Amniotic stem cell (primary cell): ENCODE results near the gene PTPN4.

Experiments
- DNase-seq: peaks from one replicate; lab custom pipeline; 2025; lab: John Stamatoyannopoulos, UW

Gene PTPN4

GRCh38 chr2:119734047-119734446, 25.7 kb upstream of the PTPN4 start:
- DNase-seq: no peak

GRCh38 chr2:119735565-119735964, 24.2 kb upstream of the PTPN4 start:
- no peak for DNase-seq

DNA sequence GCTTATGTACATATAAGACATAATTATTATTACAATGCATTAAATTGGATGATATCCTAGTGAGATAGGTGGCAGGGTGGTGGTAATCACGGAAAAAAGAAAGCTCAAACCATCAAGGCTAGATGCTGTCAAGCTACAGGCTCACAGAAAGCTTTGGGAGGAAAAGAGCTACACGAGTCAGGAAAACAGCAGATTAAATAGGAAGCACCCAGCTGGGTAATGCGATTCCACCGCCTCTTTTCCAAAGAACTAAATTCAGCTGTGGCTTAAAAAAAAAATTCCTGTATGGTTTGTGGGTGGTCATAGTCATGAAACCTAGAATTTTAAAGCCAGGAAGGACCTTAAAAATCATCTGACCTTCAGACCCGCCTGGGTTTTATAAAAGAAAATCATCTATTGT, 23.7 kb upstream of the PTPN4 start:
- no peak for DNase-seq

DNA sequence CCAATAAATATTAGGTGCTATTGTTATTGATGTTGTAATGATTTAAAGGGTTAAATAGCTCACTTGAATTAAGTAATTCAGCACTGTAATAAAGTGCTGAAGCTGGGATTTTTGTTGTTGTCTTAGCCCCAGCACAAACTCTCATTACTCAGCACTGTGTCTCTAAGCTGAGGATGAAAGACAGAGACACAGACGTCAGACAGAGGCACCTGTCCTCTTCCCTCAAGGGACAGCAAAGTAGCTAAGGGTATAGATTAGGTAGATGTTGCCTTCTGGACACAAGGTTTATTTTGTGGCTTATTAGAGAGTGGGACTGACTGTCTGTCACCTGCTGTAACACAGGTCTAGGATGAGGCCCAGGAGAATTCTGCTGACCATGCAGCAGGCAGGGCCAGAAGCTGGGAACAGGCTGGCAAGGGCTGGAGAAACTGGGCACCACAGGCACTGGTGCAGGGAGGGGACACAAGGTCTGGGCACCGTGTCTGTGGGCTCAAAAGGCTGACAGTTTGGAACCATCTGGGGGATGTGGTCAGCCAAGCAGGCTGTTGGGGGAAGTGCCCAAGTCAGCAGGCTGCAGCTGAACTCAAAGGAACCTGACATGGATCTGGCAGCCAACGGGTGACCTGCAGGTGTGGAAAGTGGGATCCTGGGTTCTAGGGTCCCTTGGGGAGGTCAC, 20.0 kb upstream of the PTPN4 start:
- no peak for DNase-seq

GRCh38 chr2:119741001-119741400, 18.7 kb upstream of the PTPN4 start:
- no peak for DNase-seq

- DNase-seq: no peak
Observed at GRCh38 chr2:119741868-119742267, 17.9 kb upstream of the PTPN4 start.

DNA sequence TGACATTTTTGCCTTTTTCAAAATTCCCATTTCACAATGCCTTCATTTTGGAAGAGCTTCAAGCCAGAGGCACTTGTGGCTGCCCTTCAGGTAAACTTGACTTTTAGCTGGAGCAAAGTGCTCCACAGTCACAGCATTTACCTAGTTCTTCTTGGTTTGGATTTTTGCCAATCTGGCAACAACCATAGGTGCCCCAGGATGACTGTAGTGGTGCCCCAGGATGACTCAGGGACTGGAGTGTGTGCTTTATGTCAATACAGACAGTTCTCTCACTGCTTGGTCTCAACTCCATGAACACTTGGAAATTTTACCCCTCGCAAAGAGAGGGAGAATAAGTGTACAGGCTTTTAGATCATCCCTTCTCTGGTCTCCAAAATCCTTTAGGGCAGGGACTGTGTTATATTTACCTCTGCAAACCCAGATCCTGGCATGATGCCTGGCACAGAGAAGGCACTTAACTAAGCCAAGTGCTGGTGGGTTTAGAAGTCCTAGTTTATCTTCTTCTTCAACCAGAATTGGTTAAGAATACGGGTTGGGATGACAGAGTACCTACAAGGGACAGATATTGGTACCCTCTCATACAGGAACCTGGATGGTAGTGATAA, 15.3 kb upstream of the PTPN4 start:
- DNase-seq: no peak

DNA sequence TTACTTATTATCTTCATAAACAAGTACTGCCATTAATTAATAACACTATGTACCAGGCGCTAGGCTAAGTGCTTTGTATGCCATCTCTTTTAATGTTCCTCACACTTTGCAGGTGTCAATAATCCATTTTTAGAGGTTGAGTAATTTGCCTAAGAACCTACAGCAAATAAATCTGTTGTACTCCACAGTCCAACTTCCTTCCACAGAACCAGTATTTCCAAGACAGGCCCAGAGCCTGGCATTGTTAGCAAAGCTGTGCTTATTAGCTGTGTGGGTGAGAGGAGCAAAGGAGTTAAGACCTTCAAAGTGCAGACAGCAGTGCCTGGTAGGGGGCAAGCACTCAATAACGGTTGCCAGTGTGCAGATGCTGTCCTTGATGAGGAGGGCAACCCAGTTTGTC, 14.2 kb upstream of the PTPN4 start:
- DNase-seq: no peak

DNA sequence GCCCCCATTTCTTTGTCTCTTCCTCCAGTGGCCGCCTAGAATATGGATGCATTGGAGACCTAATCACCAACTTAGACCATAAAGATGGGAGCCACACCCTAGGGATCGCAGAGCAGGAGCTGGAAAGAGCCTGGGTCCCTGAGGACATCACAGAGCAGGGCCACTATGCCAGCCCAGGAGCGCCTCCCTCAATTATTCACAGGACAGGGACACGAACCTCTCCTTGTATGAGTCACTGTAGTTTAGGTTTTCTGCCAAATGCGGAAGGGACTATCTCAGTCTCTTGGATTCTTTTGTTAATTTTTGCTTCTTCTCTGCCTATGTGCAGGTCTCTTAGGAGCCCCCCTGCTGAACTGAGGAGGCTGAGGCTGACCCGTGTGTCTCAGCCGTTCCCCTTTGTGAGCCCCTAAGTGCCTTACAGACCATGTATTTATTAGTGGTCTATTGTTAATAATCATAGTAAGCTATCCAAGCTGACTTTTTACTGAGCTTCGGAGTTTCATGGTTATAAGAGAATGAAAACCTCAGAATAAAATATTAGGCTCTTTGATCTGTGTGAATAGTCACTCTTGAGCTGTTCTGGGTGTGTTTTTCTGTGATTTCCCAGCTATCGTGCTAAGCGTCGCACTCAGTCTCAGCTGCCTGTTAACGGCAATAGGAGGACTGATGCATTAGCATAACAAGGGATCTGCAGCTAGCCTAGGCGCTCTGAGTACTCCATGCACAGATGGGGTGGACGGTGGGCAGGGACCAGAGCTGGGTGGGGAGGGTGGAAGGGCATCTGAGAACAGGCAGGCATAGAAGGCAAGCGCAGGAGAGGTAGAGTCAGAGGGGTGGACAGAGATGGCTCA, 12.7 kb upstream of the PTPN4 start:
- no peak for DNase-seq

DNA sequence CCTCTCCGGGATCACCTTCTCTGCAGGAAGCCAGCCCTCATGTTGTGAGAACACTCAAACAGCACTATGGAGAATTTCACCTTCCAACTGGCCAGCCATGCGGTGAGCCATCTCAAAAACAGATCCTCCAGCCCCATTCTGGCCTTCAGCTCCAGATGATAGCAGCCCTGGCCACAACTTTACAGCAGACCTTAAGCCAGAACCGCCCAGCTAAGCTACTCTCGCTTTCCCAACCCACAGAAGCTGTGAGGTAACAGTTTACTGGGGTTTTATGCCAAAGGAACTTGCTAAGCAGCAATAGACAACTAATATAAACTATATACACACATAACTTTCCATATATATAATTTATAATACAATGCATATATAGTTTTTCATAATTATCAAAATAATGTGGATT, 11.6 kb upstream of the PTPN4 start:
- no peak for DNase-seq

- DNase-seq: no peak
Observed at GRCh38 chr2:119749477-119750012, 10.2 kb upstream of the PTPN4 start.

GRCh38 chr2:119751706-119752105, 8.0 kb upstream of the PTPN4 start:
- DNase-seq: no peak

DNA sequence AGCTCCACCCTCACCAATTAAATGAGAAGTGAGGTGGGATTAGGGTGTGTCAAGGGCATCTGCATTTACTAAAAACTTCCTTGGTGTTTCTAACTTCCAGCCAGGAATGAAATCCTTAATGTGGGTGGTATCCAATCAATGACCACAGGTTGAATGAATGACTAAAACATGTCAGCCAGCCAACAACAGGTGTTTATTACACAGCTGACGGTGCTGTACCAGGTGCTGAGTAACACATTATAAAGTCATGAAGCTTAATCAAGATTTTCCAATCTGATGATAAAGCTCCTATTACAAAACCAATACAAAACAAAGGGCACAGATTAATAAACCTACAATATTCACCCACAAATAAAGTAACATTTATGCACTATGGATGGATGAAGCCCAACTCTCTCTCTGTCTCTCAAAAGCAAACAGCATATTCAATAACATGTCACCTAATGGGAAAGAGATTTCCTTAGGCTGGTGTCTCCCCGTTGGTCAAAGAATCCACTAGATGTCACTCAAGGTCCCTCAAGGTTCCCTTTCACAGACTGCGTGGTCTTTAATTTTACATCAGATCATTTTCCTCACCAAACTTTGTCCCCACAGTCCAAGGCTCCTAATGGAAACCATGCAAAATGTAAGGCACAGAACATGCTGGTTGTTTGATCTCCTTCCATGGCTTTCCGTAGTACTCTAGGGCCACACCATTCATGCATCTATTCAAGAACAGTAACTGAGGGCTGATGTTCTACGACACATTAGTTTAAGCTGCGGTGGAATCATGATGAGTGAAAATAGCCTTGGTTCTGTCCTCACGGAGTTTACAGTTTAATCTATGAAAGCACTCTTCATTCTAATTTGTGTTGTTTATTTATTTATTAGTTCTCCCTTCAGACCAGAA, 6.4 kb upstream of the PTPN4 start:
- peak; percentile 27 for DNase-seq

DNA sequence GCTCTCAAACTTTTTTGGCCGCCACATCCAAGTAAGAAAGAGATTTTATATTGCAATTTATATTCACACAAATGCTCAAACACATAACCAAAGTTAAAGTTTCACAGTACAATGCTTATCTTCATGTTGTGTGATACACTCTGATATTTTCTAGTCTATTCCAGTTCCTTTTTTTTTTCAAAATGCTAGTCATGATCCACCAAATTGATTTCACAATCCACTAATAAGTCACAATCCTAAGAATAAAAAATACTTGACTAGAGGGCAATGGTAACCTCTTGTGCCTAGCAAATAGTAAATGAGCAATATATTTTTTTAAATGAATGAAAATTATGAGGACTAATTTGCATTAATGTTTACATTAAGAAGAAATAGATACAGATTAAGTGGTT, 5.8 kb upstream of the PTPN4 start:
- DNase-seq: no peak

DNA sequence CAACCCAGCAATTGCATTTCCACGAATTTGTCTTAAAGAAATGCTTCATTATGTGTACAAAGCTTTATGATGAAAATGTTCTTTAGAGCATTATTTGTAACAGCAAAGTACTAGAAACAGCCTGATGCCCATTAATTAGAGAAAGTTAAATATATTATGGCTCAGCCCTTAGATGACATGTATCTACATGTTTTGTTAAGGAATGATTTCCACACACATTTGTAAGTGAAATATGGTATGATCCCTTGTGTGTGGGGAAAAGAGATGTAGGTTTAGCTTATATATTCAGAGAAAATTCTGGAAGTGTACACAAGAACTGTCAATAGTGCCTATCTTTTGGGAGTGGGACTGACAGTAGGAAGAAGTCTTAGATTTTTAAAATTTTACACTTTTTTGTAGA, 3.8 kb upstream of the PTPN4 start:
- DNase-seq: no peak

DNA sequence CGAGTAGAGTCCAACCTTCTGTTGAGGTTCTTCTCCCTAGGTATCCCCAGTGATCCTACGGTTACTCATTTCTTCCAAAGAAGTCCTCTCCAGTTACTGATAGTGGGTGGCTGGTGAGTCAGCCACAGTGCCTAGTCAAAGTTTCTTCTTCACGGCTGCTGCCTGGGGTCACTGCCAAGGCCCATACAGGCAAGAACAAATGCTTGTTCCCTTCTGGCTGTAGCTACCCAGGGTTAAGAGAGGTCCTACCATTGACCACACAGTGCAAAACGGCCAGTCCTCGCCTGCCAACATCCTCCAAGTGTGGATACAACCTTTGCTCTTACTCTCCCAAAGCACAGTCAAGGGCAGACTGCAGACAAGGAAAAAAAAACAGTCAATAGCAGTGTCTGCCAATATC, 2.9 kb upstream of the PTPN4 start:
- DNase-seq: peak; percentile 46

GRCh38 chr2:119758881-119759450, 756 bp upstream of the PTPN4 start:
- DNase-seq: no peak

- no peak for DNase-seq
Observed at GRCh38 chr2:119760237-119760955, 674 bp downstream of the PTPN4 start.

GRCh38 chr2:119760956-119761275, 1.2 kb downstream of the PTPN4 start:
- DNase-seq: no peak

DNA sequence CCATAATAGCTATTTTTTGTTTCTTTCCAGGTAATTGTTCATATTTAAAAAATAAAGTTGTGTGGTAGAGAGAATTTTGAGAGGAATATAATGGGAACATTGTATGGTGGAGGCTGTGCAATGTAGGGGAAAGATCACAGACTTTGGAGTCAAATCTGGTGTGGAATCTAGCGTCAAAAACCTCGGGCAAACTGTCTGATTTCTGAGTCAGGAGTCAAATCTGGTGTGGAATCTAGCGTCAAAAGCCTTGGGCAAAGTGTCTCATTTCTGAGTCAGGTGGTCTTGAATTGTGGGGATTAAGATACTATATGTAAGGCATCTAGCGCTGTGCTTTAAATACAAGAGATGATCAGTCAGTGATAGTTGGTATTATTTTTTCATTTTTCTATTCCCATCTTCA, 5.1 kb downstream of the PTPN4 start:
- DNase-seq: no peak

GRCh38 chr2:119765433-119766002, 5.8 kb downstream of the PTPN4 start:
- no peak for DNase-seq
